Lower lobe of right lung (tissue), 2 donors: Measurements from ENCODE around the gene SLC39A8. TPM values are rescaled to one million over a fixed set of nuclear protein-coding genes. Genes with fewer than 3 reads are reported as not detected.
"Not testable (repeated sequence)": the region's sequence is repeated elsewhere in the genome, so short reads cannot be mapped to it uniquely, and the experiment has no call there.

Experiments
- ATAC-seq, 2 donors: fragments of 200-7000 bp; cut with Tn5 transposase; one replicate each; pipeline ENCODE4 v1.9.1; 2020 to 2022; ENCODE audit warnings: mild to moderate bottlenecking in 2 of 2, moderate library complexity in 2 of 2
- DNase-seq: peaks from one replicate; pipeline ENCODE4 v3.0.0-alpha.2; 2020
- H3K27ac ChIP-seq: fragments of 200-600 bp; one replicate; pipeline ENCODE4 v1.8.0; 2022
- H3K27me3 ChIP-seq: fragments of 200-600 bp; one replicate; pipeline ENCODE4 v1.8.0; 2022; ENCODE audit warnings: low read depth
- H3K36me3 ChIP-seq: fragments of 200-600 bp; one replicate; pipeline ENCODE4 v1.8.0; 2022; ENCODE audit warnings: mild to moderate bottlenecking
- H3K4me1 ChIP-seq: fragments of 200-600 bp; one replicate; pipeline ENCODE4 v1.8.0; 2022
- H3K4me3 ChIP-seq: fragments of 200-600 bp; one replicate; pipeline ENCODE4 v1.8.0; 2022; ENCODE audit warnings: mild to moderate bottlenecking
- H3K9me3 ChIP-seq: fragments of 200-600 bp; one replicate; pipeline ENCODE4 v1.8.0; 2022
- CTCF ChIP-seq: fragments of 200-600 bp; IDR thresholded peaks from one replicate; pipeline ENCODE4 v1.8.0; 2022; ENCODE audit warnings: antibody characterized with exemption, mild to moderate bottlenecking
- intact Hi-C: fragments of 100-400 bp; cut with DNase I; formaldehyde crosslinking; loops from one replicate; pipeline ENCODE4 v1.11.0; 2022
- total RNA-seq: library from RNA; stranded (reverse); fragmentation: NEBNext Ultra II Directional; extraction: Animal tissue kit (Norgen Biotek cat#: 25700); gene quantifications from one replicate; pipeline ENCODE4 v1.2.1, GENCODE V29; 2021
- donor health status: DM: no; HTN: yes; CAD: no; lungs with severe emphysema.

The SLC39A8 gene
- total RNA-seq, 1 donor from 2014 or later: 370 TPM

DNA sequence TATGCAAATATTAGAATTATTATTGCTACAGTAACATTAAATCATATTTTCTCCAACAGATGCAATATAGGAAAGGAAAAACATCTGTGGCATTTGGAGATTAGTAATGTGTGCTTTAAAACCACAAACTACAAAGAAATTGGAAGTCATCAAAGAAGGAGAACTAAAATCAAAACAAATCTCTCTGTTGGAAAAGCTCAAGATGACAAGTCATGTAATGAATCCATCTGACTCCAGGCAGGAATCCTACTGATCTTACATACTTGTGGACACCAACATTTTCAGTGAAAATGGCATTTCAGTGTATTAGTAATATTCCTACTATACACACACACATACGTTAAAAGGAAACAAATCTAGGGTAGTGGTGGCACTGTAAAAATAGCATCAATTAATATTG is 98.2 kb downstream of the SLC39A8 start:
- no peak overlapping the region for H3K4me3 ChIP-seq
- no peaks in the 10 kb centered on the region for H3K36me3 ChIP-seq
- no peak for DNase-seq
- H3K27ac ChIP-seq: no peak overlapping the region
- intact Hi-C loops: no loop called here
- H3K4me1 ChIP-seq: no peaks in the 10 kb centered on the region
- no peak for TF ChIP-seq CTCF
- no peaks in the 10 kb centered on the region for H3K9me3 ChIP-seq
- no peaks in the 10 kb centered on the region for H3K27me3 ChIP-seq
- ATAC-seq: no peak

- no peaks in the 10 kb centered on the region for H3K9me3 ChIP-seq
- H3K4me1 ChIP-seq: no peaks in the 10 kb centered on the region
- ATAC-seq: no peak
- no peak for DNase-seq
- no peak overlapping the region for H3K4me3 ChIP-seq
- intact Hi-C loops: no loop called here
- no peak overlapping the region for H3K27ac ChIP-seq
- no peak for TF ChIP-seq CTCF
- H3K36me3 ChIP-seq: no peaks in the 10 kb centered on the region
- H3K27me3 ChIP-seq: no peaks in the 10 kb centered on the region
Observed at GRCh38 chr4:102246416-102246815, 98.9 kb downstream of the SLC39A8 start.

- TF ChIP-seq CTCF: no peak
- Histone ChIP-seq H3K36me3 (no peaks in the 10 kb centered on the region), H3K27ac (no peak overlapping the region), H3K9me3 (no peaks in the 10 kb centered on the region), H3K27me3 (no peaks in the 10 kb centered on the region), H3K4me3 (no peak overlapping the region), H3K4me1 (no peaks in the 10 kb centered on the region)
- DNase-seq (no peak), ATAC-seq (peak; percentile 52 to 59)
- intact Hi-C loops: no loop called here
Observed at GRCh38 chr4:102244878-102245535, 100.3 kb downstream of the SLC39A8 start.

GRCh38 chr4:102243296-102243695 is 102.0 kb downstream of the SLC39A8 start:
- H3K27ac ChIP-seq, H3K4me3 ChIP-seq, H3K9me3 ChIP-seq, DNase-seq, H3K4me1 ChIP-seq, H3K27me3 ChIP-seq, intact Hi-C loops, ATAC-seq, H3K36me3 ChIP-seq: not testable (repeated sequence)

GRCh38 chr4:102234243-102234838 is 110.9 kb downstream of the SLC39A8 start:
- Histone ChIP-seq H3K4me1 (no peaks in the 10 kb centered on the region), H3K27ac (no peak overlapping the region), H3K36me3 (no peaks in the 10 kb centered on the region), H3K4me3 (no peak overlapping the region), H3K9me3 (no peaks in the 10 kb centered on the region), H3K27me3 (no peaks in the 10 kb centered on the region)
- DNase-seq: no peak
- no peak for TF ChIP-seq CTCF
- intact Hi-C loops: no loop called here
- ATAC-seq: peak; percentile 40 to 57

GRCh38 chr4:102230194-102230593 is 115.1 kb downstream of the SLC39A8 start:
- no peaks in the 10 kb centered on the region for H3K9me3 ChIP-seq
- no peaks in the 10 kb centered on the region for H3K27me3 ChIP-seq
- no peaks in the 10 kb centered on the region for H3K36me3 ChIP-seq
- no peak overlapping the region for H3K4me3 ChIP-seq
- no peak for DNase-seq
- no peak for TF ChIP-seq CTCF
- H3K4me1 ChIP-seq: no peaks in the 10 kb centered on the region
- no peak for ATAC-seq
- intact Hi-C loops: no loop called here
- H3K27ac ChIP-seq: no peak overlapping the region
